HG03175 (cell line): ENCODE data around the gene OR2T29.
"Not testable (repeated sequence)": the region's sequence is repeated elsewhere in the genome, so short reads cannot be mapped to it uniquely, and the experiment has no call there.

Experiments used
- ATAC-seq: cut with Tn5 transposase; IDR thresholded peaks from one replicate; pipeline ENCODE4 v1.9.1; 2021; ENCODE audit warnings: mild to moderate bottlenecking, moderate library complexity; ENCODE audit not compliant: unreplicated experiment

OR2T29 gene, protein sequence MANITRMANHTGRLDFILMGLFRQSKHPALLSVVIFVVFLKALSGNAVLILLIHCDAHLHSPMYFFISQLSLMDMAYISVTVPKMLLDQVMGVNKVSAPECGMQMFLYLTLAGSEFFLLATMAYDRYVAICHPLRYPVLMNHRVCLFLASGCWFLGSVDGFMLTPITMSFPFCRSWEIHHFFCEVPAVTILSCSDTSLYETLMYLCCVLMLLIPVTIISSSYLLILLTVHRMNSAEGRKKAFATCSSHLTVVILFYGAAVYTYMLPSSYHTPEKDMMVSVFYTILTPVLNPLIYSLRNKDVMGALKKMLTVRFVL

DNA sequence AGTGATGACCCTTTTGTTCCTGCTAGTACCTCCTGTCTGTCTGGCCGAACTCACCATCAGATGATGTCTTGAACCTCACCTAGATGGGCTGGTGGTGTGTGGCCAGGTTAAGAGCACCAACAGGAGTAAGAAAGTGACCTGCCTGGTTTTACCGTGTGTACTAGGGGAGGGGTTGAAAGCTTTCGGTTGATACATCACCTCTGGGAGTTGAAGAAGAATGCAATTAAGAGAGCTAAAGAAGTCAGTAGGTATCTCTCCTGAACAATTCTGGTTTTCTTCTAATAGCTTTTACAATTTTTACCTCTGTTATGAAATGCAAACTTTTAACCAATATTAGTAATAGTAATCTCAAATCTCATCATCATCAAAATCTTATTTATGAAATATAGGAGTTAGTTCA lies at the start of gene OR2T29:
Gene OR2T29 (minus strand): TSS at position 101 of the 400 bp plus-strand sequence. CDS start 3,281 bp downstream, outside the sequence.
- not testable (repeated sequence) for ATAC-seq

DNA sequence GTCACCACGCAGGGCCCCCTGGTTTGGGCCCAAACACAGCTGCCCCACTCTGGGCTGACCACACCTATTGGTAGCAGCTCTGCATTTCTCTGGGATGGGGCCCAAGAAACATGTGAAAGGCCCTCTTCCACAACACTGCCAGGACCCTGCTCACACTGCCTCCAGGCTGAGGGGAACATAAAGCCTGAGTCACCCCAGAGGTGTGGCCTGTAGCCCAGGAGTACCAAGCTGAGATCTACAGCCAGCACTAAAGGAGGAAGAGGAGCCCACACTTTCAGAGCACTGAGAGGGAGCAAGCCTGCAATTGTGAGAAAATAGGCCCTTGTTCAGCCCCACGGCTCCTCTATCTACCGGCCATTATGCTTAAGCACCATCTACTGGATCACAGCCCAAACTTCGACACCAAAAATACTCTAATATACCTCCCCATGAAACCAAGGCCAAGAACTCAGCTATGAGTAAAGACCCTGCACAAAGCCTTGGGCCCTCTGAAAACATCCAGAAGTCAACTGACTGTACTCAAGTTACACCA lies 49.4 kb upstream of the OR2T29 start:
- no peak for ATAC-seq

DNA sequence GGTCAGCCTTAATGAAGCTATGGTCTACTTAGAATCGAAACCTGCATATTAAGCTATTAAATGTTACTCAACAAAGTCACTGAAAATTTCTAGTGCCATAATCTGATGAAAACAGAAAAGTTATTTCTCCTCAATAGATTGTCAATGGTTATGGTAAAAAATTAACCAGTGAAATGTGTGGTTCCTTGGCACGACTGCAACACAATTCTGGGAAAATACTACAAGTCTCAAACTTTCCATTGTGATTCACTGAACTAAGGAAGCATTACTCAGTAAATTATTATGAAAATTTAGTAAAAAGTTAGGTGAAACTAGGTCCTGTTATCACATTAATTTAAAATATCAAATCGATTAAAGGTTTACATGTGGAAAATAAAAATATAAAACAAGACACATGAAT lies 47.7 kb upstream of the OR2T29 start:
- ATAC-seq: no peak

DNA sequence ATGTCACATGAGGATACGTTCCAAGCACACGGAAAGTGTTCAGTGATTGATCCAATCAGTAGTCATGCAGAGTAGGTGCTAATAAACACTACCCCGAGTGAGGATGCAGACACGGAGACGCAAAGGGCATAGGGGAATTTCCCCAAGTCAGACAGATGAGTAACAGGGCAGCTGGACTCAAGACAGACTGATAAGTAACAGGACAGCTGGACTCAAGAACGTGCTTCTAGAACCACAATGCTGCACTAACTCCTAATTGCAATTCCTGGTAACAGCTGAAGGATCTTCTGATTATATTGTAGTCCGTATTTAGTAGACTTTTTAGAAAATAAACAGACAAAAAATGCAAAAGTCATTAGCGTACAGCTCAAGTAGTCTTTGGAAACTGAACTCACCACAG lies 36.8 kb upstream of the OR2T29 start:
- no peak for ATAC-seq

DNA sequence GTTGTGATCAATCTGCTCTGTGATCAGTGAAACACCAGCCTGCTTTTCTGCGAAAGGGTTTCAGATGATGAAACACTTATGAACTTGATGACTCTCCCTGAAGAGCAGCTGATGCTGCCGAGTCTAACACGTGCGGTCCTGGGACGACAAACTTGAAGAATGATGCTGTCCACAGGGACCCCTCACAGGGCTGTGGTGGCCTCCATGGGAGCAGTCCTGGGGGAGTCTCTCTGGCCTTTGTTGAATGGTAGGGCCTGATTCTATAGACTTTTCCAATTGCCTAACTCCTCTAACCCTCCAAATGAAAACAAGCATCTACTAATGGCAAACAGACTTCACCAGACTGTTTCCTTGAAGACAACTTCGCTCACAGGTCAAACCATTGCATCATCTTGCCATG lies 35.0 kb upstream of the OR2T29 start, which contains the start of gene OR2T10:
Gene OR2T10 (minus strand): TSS at position 112 of the 400 bp plus-strand sequence. CDS start 3,932 bp downstream, outside the sequence.
- no peak for ATAC-seq

DNA sequence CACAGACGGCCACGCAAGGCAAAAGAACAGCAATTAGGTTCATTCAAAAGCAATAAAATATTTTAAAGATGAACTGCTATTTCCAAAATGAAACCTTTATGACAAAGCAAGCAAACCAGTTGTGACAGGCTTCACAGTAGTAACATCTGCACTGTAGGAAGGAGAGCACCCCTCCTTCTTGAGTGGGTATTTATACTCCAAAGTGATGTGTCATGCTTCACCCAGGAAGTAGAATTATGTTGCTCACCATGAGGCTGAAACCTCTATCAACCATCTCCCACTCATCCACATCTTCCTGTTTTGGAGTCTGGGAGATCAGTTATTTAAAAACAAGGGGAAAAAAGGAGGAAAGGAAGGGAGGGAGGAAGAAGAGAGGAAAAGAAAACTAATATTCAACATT lies 34.0 kb upstream of the OR2T29 start:
- no peak for ATAC-seq

DNA sequence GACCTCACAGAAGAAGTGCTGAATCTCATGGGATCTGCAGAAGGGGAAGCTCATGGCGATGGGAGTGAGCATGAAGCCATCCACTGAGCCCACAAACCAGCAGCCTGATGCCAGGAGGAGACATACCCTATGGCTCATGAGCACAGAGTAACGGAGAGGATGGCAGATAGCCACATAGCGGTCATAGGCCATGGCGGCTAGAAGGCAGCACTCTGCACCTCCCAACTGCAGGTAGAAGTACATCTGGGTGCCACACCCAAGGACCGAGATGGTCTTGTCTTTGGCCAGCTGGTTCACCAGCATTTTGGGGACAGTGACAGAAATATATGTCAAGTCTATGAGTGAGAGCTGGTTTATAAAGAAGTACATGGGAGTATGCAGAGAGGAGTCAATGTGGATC lies 30.7 kb upstream of the OR2T29 start:
- ATAC-seq: no peak

DNA sequence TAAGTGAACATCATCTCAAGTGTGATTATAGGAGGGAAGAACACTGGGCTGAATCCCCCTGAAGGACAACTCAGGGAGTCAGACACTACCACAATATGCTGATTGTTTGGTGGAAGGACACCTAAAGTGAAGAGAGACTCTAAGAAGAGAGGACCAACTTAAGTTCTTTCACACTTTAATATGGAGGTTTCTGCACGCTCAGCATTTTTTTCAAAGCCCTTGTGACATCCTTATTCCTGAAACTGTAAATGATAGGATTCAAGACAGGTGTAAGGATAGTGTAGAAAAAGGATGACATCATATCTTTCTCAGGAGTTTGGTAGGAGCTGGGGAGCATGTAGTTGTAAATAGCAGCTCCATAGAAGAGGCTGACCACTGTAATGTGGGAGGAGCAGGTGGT lies 30.1 kb upstream of the OR2T29 start:
- ATAC-seq: no peak

DNA sequence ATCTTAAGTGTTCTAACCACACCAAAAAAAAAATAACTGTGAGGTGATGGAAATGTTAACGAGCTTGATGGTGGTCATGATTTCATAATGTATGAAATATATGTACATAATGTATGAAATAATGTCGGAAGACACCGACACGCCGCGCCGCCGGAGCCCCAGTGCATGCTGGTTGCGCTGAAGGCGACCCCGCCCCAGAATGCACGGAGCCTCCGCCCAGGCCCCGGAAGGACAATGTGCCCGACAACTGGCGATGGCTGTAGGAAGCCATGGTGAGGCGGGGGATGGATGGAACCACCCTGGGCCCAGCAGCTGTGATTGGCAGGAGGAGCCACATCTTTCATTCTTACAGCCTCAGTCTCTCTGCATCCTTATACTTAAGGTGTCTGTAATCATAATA lies 27.5 kb upstream of the OR2T29 start:
- no peak for ATAC-seq

DNA sequence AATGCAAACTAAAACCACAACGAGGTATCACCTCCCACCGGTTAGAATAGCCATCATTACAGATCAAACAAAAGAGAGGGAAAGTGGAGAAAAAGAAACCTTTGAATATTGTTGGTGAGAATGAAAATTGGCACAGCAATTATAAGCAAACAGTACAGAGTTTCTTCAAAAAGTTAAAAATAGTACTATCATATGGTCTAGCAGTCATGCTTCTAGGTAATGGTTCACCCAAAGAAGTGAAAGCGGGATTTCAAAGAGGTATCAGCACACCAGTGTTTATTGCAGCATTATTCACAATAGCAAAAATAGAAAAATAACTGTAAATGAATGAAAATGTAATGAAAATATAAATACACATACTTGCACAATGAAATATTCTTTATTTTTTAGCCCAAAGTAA lies 26.8 kb upstream of the OR2T29 start:
- ATAC-seq: no peak

DNA sequence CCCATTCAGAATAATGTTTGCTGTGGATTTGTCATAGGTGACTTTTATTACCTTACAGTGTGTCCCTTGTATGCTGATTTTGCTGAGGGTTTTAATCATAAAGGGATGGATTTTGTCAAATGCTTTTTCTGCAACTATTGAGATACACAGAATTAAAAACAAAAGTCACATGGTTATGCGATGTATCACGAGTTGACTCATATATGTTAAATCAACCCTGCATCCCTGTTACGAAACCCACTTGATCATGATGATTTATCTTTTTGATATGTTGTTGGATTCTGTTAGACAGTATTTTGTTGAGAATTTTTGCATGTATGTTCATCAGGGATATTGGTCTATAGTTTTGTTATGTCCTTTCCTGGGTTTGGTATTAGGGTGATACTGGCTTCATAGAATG lies 22.7 kb upstream of the OR2T29 start:
- ATAC-seq: no peak

DNA sequence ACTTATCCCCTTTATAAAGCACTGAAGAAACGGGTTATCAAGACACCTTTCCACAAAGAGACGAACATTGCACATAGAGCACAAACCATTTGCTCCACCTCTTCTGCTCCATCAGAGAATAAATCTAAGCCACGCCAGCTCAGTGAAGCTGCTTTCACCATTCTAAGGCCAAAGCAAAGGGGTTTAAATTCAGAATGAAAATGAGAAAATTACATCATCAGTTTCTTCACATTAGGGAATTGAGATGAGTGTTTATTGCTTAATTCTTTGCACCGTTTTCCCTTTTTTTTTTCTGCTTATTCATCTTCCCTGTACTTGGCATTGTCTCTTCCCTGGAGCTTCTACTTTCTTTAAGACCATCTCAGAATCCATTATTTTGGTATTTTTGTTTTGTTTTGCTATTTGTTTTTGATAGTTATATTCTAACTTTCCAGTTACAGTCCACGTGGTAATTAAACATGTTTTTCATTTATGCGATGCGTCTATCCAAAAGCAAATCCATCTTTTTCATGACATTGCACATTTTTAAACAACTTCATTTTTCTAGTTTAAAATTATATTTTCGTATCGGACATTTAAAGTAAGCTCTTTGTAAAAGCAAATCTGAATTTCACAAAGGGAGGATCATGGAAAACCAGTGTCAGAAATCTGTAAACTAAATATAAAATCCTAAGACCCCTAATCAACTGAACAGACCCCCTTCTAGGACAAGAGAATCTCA lies 13.8 kb upstream of the OR2T29 start:
- ATAC-seq: no peak

DNA sequence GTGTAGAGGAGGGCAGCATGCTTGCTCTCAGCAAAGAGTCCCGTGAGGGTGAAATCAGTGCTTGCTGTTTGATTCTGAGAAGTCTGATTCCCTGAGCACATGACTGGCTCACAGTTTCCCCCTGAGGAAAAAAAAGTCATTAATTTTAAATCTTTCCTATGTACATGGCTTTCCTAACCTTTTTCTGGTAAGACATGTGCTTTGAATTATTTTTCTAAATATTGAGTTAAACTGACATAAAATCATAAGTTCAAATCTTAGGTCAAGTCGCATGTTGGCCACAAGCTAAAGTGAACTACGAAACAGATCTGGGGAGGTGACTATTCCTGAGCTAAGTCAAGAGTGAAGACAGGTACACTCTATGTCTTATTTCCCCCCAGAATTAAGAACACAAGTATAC lies 12.1 kb upstream of the OR2T29 start, which contains the start of gene OR2T34:
Gene OR2T34 (minus strand): TSS at position 101 of the 400 bp plus-strand sequence. CDS start 0 bp downstream, at position 101.
- not testable (repeated sequence) for ATAC-seq

DNA sequence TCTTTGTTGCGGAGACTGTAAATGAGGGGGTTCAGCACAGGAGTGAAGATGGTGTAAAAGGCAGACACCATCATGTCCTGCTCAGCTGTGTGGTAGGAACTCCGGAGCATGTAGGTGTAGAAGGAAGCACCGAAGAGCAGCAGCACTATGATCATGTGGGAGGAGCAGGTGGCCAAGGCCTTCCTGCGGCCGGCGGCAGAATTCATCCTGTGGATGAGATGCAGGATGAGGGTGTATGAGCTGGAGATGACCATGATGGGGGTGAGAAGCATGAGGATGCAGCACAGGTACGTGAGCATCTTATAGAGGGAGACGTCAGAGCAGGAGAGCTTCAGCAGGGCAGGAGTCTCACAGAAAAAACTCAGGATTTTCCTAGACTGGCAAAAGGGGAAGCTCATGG lies 11.3 kb upstream of the OR2T29 start:
- not testable (repeated sequence) for ATAC-seq

DNA sequence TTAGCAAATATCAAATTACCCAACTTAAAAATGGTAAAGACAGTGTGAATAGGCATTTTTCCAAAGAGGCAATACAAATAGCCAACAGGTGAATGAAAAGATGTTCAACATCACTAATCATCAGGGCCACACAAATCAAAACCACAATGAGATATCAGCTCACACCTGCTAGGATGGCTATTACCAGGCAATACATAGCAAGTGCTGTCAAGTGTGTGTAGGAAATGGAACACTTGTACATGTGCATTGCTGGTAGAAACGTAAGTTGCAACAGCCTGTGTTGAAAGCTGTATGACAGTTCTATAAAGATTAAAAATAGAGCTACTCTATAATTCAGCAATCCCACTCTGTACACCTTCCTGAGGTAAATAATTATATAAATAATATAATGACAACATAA lies 9.5 kb upstream of the OR2T29 start:
- peak; percentile 95 for ATAC-seq

DNA sequence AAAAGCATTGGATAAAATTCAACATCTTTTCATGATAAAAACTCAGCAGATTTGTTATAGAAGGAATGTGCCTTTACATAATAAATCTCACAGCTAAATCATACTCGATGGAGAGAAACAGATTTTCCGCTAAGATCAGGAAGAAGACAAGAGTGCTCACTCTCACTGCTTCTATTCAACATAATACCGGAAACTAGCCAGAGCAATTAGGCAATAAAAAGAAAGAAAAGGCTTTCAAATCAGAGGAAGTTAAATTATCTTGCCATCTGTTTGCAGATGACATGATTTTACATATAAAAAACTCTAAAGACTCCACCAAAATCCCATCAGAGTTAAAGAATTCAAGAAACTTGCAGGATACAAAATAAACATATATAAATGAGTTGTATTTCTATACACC lies 8.2 kb upstream of the OR2T29 start:
- ATAC-seq: not testable (repeated sequence)

DNA sequence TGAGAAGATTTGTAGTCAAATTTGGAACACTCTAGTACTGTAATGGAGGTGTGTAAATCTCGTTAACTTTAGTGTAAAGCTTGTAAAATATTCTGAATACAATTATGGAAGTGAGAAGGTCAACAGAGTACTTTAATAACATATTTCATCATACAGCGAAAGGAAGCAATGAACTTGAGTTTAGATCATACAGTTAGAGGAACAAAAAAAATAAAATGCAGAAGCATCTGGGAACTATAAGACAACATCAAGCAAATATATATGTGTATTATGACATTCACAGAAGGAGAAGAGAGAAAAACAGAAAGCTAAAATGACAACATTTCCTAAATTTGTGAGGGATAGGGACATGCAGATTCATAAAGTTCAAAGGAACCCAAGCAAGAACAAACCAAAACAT lies 6.5 kb upstream of the OR2T29 start:
- ATAC-seq: not testable (repeated sequence)

DNA sequence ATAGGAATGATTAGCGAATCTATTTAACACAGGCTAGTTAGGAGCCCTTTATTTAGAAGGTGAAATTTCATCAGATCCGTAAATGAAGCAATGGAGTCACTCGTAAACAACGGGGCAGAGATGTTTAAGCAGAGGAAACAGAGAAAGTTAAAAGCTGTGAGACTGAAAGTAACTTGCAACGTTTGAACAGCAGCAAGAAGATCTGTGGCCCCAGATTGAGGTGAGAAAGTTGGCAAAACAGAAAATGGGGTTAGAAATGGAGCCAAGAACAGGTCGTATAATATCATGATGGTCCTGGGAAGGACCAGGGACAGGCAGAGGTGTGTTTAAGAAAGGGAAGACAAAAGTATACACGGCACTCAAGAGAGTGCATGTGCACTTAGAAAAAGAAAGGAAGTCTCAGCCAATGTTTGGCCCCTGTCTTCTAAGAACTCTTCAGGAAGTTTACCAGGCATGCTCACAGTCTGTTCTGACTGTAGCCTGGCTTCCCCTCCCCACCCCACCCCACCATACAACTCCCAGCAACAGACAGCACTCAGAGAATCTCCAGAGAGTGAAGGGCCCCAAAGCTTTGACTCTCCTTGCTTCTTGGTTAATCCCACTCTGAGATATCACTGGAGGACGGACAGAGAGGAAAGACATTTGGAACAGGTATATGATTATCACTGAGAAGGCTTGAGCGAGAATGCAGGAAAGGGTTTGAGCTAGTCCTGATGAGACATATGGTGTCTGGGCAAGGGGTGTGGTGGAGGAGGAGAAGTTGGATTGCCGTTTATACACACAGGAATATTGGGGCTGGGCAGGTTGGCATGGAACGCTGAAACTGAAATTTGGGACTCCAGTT lies 3.2 kb upstream of the OR2T29 start:
- ATAC-seq: peak; percentile 55

DNA sequence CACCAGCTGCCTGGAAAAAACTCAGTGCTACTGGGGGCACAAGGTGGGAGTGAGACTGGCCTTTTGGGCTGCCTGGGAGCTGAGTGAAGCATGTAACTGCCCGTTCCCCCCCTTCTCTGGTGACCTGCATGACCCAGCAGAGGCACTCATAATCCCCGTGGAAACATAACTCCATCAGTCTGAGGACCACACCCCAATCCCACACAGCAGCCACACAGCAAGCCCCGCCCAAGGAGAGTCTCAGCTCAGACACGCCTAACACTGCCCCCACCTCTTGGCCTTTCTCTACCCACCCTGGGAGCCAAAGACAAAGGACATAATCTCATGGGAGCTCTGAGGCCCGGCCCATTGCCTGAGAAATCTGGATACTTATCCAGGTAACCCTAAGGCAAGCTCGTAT lies 11.5 kb downstream of the OR2T29 start:
- ATAC-seq: not testable (repeated sequence)

DNA sequence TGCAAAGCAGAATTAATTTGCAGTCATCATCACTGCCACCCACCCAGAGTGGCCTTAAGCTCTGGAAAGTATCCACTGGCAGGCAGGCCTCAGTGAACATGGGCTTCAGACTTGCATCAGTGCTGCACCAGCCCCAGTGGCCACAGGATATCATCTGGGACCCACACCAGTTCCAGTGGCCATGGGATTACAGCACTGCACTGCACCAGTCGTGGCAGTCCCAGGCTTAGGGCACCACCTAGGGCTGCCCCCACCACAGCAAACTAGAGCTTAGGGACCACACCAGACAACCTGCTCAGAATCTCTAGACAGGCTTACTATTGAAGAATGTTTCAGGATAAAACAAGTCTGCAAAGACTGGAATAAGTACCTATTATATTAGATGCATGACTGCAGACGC lies 15.2 kb downstream of the OR2T29 start:
- not testable (repeated sequence) for ATAC-seq

DNA sequence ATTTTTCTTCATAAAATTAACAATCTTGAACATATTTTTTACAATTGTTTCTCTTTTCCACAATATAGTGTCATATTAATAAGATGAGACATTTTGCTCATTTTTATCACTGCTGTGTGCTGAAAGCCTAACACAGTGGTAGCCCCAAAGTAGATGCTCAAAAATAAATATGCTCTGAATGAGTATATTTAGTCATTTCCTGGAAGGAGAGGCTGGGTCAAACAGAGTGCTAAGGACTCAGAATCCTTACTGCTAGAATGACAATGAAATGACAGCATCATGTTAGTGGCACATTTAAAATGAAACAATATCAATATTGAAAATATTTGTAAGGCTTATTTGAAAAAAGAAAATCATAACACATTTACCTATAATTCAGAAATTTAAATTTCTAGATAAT lies 25.1 kb downstream of the OR2T29 start:
- ATAC-seq: not testable (repeated sequence)
